Esophagus squamous epithelium (tissue), 5 donors: ENCODE data around the gene HEG1. TPM values are rescaled to one million over a fixed set of nuclear protein-coding genes. Genes with fewer than 3 reads are reported as not detected.

Experiments used
- DNase-seq: peaks from one replicate; lab custom pipeline; 2025; lab: John Stamatoyannopoulos, UW
- H3K27ac ChIP-seq, 4 donors: fragments of 200-600 bp; sonication (generic); one replicate each; pipeline ENCODE4 v1.5.1; 2016 to 2019; ENCODE audit warnings: mild to moderate bottlenecking in 1 of 4
- H3K27me3 ChIP-seq, 4 donors: fragments of 200-600 bp; sonication (generic); 1 replicate in 3 of 4; 2 replicates in 1 of 4; pipeline versions ENCODE4 v1.5.1 to v1.6.0; 2017 to 2021; ENCODE audit warnings: antibody characterized with exemption in 1 of 4
- H3K36me3 ChIP-seq, 3 donors: fragments of 200-600 bp; sonication (generic); one replicate each; pipeline ENCODE4 v1.5.1; 2016 to 2019
- H3K4me1 ChIP-seq, 3 donors: fragments of 200-600 bp; sonication (generic); one replicate each; pipeline ENCODE4 v1.5.1; 2017 to 2019
- H3K4me3 ChIP-seq, 4 donors: fragments of 200-600 bp; sonication (generic); 1 replicate in 3 of 4; 2 replicates in 1 of 4; pipeline ENCODE4 v1.5.1; 2016 to 2019; ENCODE audit warnings: mild to moderate bottlenecking in 2 of 4, moderate library complexity in 1 of 4
- H3K9me3 ChIP-seq, 3 donors: fragments of 200-600 bp; sonication (generic); one replicate each; pipeline ENCODE4 v1.5.1; 2016 to 2019
- CTCF ChIP-seq, 6 experiments: fragments of 450-650 bp in 4 of 6; fragments of 200-600 bp in 2 of 6; sonication (generic) in 2 of 6; IDR thresholded peaks; one replicate each; pipeline ENCODE4 v1.5.1; 2016 to 2019; ENCODE audit warnings: antibody characterized with exemption in 6 of 6, mild to moderate bottlenecking in 4 of 6, moderate library complexity in 4 of 6
- POLR2A ChIP-seq, 4 donors: fragments of 450-650 bp; IDR thresholded peaks; one replicate each; pipeline ENCODE4 v1.6.1; 2017; ENCODE audit warnings: antibody characterized with exemption in 4 of 4, mild to moderate bottlenecking in 4 of 4, moderate library complexity in 3 of 4
- WGBS, 2 donors: methylation state at CpG; one replicate each; pipeline ENCODE4 v1.1.5; 2018; 5-methylcytosine and 5-hydroxymethylcytosine counted together
- intact Hi-C: fragments of 100-400 bp; cut with DNase I; formaldehyde crosslinking; loops from one replicate; pipeline ENCODE4 v1.15.0; 2022
- total RNA-seq, 4 donors: library from RNA; depleted of rRNA; stranded (reverse); fragments of >200 nt; gene quantifications; one replicate each; pipeline ENCODE4 v1.1.0, GENCODE V29; 2016
- donor health status: DM: yes; HTN: yes; CAD: no.

Gene HEG1
- total RNA-seq, 4 donors from 2014 or later = 13.3 to 37.2 (median 22.5) TPM

GRCh38 chr3:125075738-125076137 is 19.9 kb upstream of the HEG1 start:
- DNase-seq = no peak
- 60 to 63% methylated on average over 3 of the region's 3 CpGs for WGBS, 2 donors
- Histone ChIP-seq H3K27me3 (no peaks in the 10 kb centered on the region), H3K9me3 (no peaks in the 10 kb centered on the region), H3K27ac (no peak overlapping the region), H3K4me1 (no peaks in the 10 kb centered on the region), H3K4me3 (no peak overlapping the region), H3K36me3 (peaks cover 0 to 4% (median 0%) of the 10 kb centered on the region in 3 donors)
- intact Hi-C loops = no loop called here
- TF ChIP-seq CTCF (IDR thresholded peaks at IDR 0.05) (no peak), POLR2A (IDR thresholded peaks at IDR 0.05) (no peak)

- Histone ChIP-seq H3K27ac (no peak overlapping the region), H3K36me3 (no peaks in the 10 kb centered on the region), H3K27me3 (no peaks in the 10 kb centered on the region), H3K4me3 (no peak overlapping the region), H3K9me3 (no peaks in the 10 kb centered on the region), H3K4me1 (no peaks in the 10 kb centered on the region)
- 79 to 84% methylated on average over 4 to 6 of the region's 7 CpGs for WGBS, 2 donors
- intact Hi-C loops = no loop called here
- DNase-seq = no peak
- TF ChIP-seq POLR2A (IDR thresholded peaks at IDR 0.05) (no peak), CTCF (IDR thresholded peaks at IDR 0.05) (no peak)
Observed at GRCh38 chr3:125073390-125073905, 17.7 kb upstream of the HEG1 start.

- TF ChIP-seq POLR2A (IDR thresholded peaks at IDR 0.05) (no peak), CTCF (IDR thresholded peaks at IDR 0.05) (no peak)
- DNase-seq = no peak
- intact Hi-C loops = no loop called here
- Histone ChIP-seq H3K4me3 (no peak overlapping the region), H3K27ac (no peak overlapping the region), H3K4me1 (no peaks in the 10 kb centered on the region), H3K9me3 (no peaks in the 10 kb centered on the region), H3K27me3 (no peaks in the 10 kb centered on the region), H3K36me3 (no peaks in the 10 kb centered on the region)
- 79 to 91% methylated on average over 4 of the region's 4 CpGs for WGBS, 2 donors
Observed at GRCh38 chr3:125072749-125073389, 17.1 kb upstream of the HEG1 start.

- no peaks in the 10 kb centered on the region for H3K27me3 ChIP-seq
- H3K4me3 ChIP-seq = no peak overlapping the region
- no peak for TF ChIP-seq POLR2A (IDR thresholded peaks at IDR 0.05)
- no peak for TF ChIP-seq CTCF (IDR thresholded peaks at IDR 0.05)
- no peaks in the 10 kb centered on the region for H3K4me1 ChIP-seq
- intact Hi-C loops = no loop called here
- H3K36me3 ChIP-seq = no peaks in the 10 kb centered on the region
- no peaks in the 10 kb centered on the region for H3K9me3 ChIP-seq
- DNase-seq = no peak
- no peak overlapping the region for H3K27ac ChIP-seq
Observed at GRCh38 chr3:125072301-125072700, 16.5 kb upstream of the HEG1 start.

GRCh38 chr3:125069968-125070745 is 14.4 kb upstream of the HEG1 start:
- Histone ChIP-seq H3K27me3 (no peaks in the 10 kb centered on the region), H3K36me3 (no peaks in the 10 kb centered on the region), H3K27ac (no peak overlapping the region), H3K9me3 (no peaks in the 10 kb centered on the region), H3K4me1 (no peaks in the 10 kb centered on the region), H3K4me3 (no peak overlapping the region)
- no peak for DNase-seq
- intact Hi-C loops = no loop called here
- WGBS, 2 donors = 92 to 96% methylated on average over 6 to 7 of the region's 7 CpGs
- TF ChIP-seq CTCF (IDR thresholded peaks at IDR 0.05) (no peak), POLR2A (IDR thresholded peaks at IDR 0.05) (no peak)
